Upper lobe of right lung (tissue), 1 donor: ENCODE results near the gene DCP1B. TPM values are rescaled to one million over a fixed set of nuclear protein-coding genes. Genes with fewer than 3 reads are reported as not detected.

Experiments used
- ATAC-seq: fragments of 200-7000 bp; cut with Tn5 transposase; one replicate; pipeline ENCODE4 v1.9.1; 2020; ENCODE audit warnings: mild to moderate bottlenecking, moderate library complexity
- DNase-seq: peaks from one replicate; pipeline ENCODE4 v3.0.0-alpha.2; 2020
- H3K27ac ChIP-seq: fragments of 200-600 bp; one replicate; pipeline ENCODE4 v1.8.0; 2022
- H3K27me3 ChIP-seq: fragments of 200-600 bp; one replicate; pipeline ENCODE4 v1.8.0; 2022; ENCODE audit warnings: mild to moderate bottlenecking
- H3K36me3 ChIP-seq: fragments of 200-600 bp; one replicate; pipeline ENCODE4 v1.8.0; 2022
- H3K4me1 ChIP-seq: fragments of 200-600 bp; one replicate; pipeline ENCODE4 v1.8.0; 2022
- H3K4me3 ChIP-seq: fragments of 200-600 bp; one replicate; pipeline ENCODE4 v1.8.0; 2022; ENCODE audit warnings: mild to moderate bottlenecking
- H3K9me3 ChIP-seq: fragments of 200-600 bp; one replicate; pipeline ENCODE4 v1.8.0; 2022
- CTCF ChIP-seq: fragments of 200-600 bp; IDR thresholded peaks from one replicate; pipeline ENCODE4 v1.8.0; 2022; ENCODE audit warnings: antibody characterized with exemption
- intact Hi-C: fragments of 100-400 bp; cut with DNase I; formaldehyde crosslinking; loops from one replicate; pipeline ENCODE4 v1.11.0; 2022
- total RNA-seq: library from RNA; stranded (reverse); fragmentation: NEBNext Ultra II Directional; extraction: Animal tissue kit (Norgen Biotek cat#: 25700); gene quantifications from one replicate; pipeline ENCODE4 v1.2.1, GENCODE V29; 2021
- donor health status: DM: no; HTN: yes; CAD: no; lungs with severe emphysema.

DCP1B gene
- total RNA-seq, 1 donor from 2014 or later: 12.8 TPM

- no peak for TF ChIP-seq CTCF
- Histone ChIP-seq H3K9me3 (no peaks in the 10 kb centered on the region), H3K27me3 (peaks cover 4% of the 10 kb centered on the region), H3K36me3 (no peaks in the 10 kb centered on the region), H3K4me1 (no peaks in the 10 kb centered on the region), H3K4me3 (no peak overlapping the region), H3K27ac (no peak overlapping the region)
- intact Hi-C loops: no loop called here
- DNase-seq: peak; percentile 37
- no peak for ATAC-seq
Measured at GRCh38 chr12:1924996-1925683, 79.1 kb downstream of the DCP1B start.

GRCh38 chr12:1922985-1923384 is 81.3 kb downstream of the DCP1B start:
- ATAC-seq (no peak), DNase-seq (no peak)
- H3K36me3 ChIP-seq: no peaks in the 10 kb centered on the region
- H3K4me3 ChIP-seq: no peak overlapping the region
- TF ChIP-seq CTCF: no peak
- no peaks in the 10 kb centered on the region for H3K9me3 ChIP-seq
- intact Hi-C loops: no loop called here
- no peak overlapping the region for H3K27ac ChIP-seq
- H3K4me1 ChIP-seq: no peaks in the 10 kb centered on the region
- H3K27me3 ChIP-seq: peaks cover 4% of the 10 kb centered on the region

GRCh38 chr12:1922075-1922709 is 82.1 kb downstream of the DCP1B start:
- H3K27ac ChIP-seq: no peak overlapping the region
- TF ChIP-seq CTCF: no peak
- H3K36me3 ChIP-seq: no peaks in the 10 kb centered on the region
- ATAC-seq (no peak), DNase-seq (no peak)
- H3K27me3 ChIP-seq: no peaks in the 10 kb centered on the region
- no peaks in the 10 kb centered on the region for H3K4me1 ChIP-seq
- H3K9me3 ChIP-seq: no peaks in the 10 kb centered on the region
- intact Hi-C loops: no loop called here
- no peak overlapping the region for H3K4me3 ChIP-seq

GRCh38 chr12:1920971-1921370 is 83.3 kb downstream of the DCP1B start:
- intact Hi-C loops: no loop called here
- H3K9me3 ChIP-seq: no peaks in the 10 kb centered on the region
- no peak for TF ChIP-seq CTCF
- DNase-seq: peak; percentile 73
- H3K4me1 ChIP-seq: no peaks in the 10 kb centered on the region
- no peaks in the 10 kb centered on the region for H3K36me3 ChIP-seq
- H3K4me3 ChIP-seq: no peak overlapping the region
- no peaks in the 10 kb centered on the region for H3K27me3 ChIP-seq
- ATAC-seq: peak; percentile 65
- H3K27ac ChIP-seq: no peak overlapping the region

- no peak for ATAC-seq
Measured at GRCh38 chr12:1920436-1920835, 83.8 kb downstream of the DCP1B start.

More at GRCh38 chr12:1920436-1920835, 83.8 kb downstream of the DCP1B start:
- no peak for TF ChIP-seq CTCF
- H3K36me3 ChIP-seq: no peaks in the 10 kb centered on the region
- H3K9me3 ChIP-seq: no peaks in the 10 kb centered on the region
- H3K4me1 ChIP-seq: no peaks in the 10 kb centered on the region
- intact Hi-C loops: no loop called here
- H3K27me3 ChIP-seq: no peaks in the 10 kb centered on the region
- H3K27ac ChIP-seq: no peak overlapping the region
- no peak overlapping the region for H3K4me3 ChIP-seq
- DNase-seq: no peak
